ENCODE results near the gene KATNIP. TPM values are rescaled to one million over a fixed set of nuclear protein-coding genes. Genes with fewer than 3 reads are reported as not detected.

The KATNIP gene
- total RNA-seq, 1 donor from 2014 or later: 6.6 TPM

DNA sequence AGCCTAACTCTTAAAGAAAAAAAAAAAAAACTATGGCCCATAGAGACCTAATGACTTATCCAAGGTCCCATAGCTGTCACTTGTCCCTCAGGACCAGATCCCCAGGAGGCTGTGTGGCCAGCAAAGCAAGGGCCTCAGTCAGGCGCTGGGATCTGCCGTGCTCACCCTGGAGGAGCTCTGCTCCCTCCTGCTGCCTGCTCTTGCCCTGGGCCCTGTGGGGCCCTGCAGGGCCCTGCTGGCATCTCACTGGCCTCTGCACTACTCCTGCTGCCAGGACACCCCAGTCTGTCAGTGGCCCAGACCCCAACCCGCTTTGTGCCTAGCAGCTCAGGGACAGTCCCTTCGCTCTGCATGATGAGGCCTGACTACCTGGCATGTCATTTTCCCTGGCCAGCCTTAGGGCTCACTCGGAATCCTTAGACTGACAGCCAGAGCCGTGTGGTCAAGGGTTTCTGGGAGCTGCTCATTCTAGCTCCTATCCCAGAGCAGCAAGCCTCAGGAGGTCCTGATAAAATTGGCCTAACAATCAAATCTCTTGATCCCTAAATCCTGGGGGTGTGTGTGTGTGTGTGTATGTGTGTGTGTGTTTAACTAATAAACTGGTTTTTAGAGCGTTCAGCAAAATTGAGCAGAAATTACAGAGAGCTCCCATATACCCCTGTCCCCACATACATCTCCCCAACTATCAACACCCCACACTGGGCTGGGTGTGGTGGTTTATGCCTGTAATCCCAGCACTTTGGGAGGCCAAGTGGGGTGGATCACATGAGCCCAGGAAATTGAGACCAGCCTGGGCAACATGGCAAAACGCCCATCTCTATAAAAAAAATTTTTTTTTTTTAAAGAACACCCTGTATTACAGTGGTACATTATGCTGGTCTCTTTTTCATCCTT lies 21.7 kb downstream of the KATNIP start:
- no peak overlapping the region for H3K4me3 ChIP-seq
- H3K4me1 ChIP-seq: no peaks in the 10 kb centered on the region
- TF ChIP-seq, protein P1, sequence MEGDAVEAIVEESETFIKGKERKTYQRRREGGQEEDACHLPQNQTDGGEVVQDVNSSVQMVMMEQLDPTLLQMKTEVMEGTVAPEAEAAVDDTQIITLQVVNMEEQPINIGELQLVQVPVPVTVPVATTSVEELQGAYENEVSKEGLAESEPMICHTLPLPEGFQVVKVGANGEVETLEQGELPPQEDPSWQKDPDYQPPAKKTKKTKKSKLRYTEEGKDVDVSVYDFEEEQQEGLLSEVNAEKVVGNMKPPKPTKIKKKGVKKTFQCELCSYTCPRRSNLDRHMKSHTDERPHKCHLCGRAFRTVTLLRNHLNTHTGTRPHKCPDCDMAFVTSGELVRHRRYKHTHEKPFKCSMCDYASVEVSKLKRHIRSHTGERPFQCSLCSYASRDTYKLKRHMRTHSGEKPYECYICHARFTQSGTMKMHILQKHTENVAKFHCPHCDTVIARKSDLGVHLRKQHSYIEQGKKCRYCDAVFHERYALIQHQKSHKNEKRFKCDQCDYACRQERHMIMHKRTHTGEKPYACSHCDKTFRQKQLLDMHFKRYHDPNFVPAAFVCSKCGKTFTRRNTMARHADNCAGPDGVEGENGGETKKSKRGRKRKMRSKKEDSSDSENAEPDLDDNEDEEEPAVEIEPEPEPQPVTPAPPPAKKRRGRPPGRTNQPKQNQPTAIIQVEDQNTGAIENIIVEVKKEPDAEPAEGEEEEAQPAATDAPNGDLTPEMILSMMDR (IDR thresholded peaks at IDR 0.05): no peak
- H3K27ac ChIP-seq: no peak overlapping the region
- intact Hi-C loops (cut with DNase I): no loop called here
- no peak for DNase-seq (ENCODE audit: low spot score in 2 of 2)
- H3K27me3 ChIP-seq: no peaks in the 10 kb centered on the region
- no peaks in the 10 kb centered on the region for H3K9me3 ChIP-seq
- no peaks in the 10 kb centered on the region for H3K36me3 ChIP-seq

DNA sequence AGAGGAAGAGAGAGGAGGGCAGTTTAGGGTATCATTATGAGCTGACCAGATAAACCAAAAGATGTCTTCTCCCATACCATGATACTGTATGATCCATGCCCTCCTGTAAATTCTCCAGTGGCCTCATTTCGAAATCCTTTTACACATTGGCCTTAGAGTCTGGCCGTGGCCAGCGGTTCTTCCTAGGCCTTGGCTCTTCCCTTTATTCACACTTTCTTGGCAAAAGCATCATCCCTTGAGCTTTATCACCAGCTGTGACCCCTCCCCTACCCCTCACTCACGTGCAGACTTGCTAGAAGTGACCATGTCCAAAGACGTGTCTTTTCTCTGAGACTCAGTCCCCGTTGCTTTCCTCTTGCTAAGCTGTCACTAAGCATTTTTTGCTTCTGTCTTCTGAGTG lies 22.8 kb downstream of the KATNIP start:
- H3K36me3 ChIP-seq: no peaks in the 10 kb centered on the region
- intact Hi-C loops (cut with DNase I): no loop called here
- H3K27ac ChIP-seq: no peak overlapping the region
- no peaks in the 10 kb centered on the region for H3K4me1 ChIP-seq
- TF ChIP-seq, protein P1 (IDR thresholded peaks at IDR 0.05): no peak
- DNase-seq (ENCODE audit: low spot score in 2 of 2): no peak
- no peaks in the 10 kb centered on the region for H3K9me3 ChIP-seq
- no peaks in the 10 kb centered on the region for H3K27me3 ChIP-seq
- H3K4me3 ChIP-seq: no peak overlapping the region

DNA sequence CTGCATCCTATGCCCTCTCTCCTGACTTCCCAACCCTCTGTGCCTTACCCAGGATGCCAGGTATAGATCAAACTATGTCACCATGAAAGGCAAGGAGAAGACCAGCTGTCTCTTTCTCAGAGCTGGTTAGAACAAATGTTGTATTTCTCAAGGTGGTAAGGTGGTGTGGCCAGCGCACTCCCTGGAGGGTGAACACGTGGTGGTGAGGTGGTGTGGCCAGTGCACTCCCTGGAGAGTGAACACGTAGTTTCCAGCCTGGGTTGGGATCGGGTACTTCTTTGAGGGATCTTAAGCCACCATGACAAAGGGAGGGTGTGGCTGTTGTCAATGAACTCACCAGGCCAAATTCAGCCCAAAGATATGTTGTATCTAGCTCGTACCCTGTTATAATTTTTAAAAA lies 26.8 kb downstream of the KATNIP start:
- no peaks in the 10 kb centered on the region for H3K27me3 ChIP-seq
- TF ChIP-seq, protein P1 (IDR thresholded peaks at IDR 0.05): no peak
- peaks cover 0 to 7% of the 10 kb centered on the region in 2 donors for H3K4me1 ChIP-seq
- intact Hi-C loops (cut with DNase I): loop anchor here (5.0 kb wide), 1 partner anchor 374 kb away; the partner anchor contains the start of gene KDM8
- no peak for DNase-seq (ENCODE audit: low spot score in 2 of 2)
- H3K9me3 ChIP-seq: no peaks in the 10 kb centered on the region
- H3K36me3 ChIP-seq: no peaks in the 10 kb centered on the region
- no peak overlapping the region for H3K4me3 ChIP-seq
- H3K27ac ChIP-seq: no peak overlapping the region

DNA sequence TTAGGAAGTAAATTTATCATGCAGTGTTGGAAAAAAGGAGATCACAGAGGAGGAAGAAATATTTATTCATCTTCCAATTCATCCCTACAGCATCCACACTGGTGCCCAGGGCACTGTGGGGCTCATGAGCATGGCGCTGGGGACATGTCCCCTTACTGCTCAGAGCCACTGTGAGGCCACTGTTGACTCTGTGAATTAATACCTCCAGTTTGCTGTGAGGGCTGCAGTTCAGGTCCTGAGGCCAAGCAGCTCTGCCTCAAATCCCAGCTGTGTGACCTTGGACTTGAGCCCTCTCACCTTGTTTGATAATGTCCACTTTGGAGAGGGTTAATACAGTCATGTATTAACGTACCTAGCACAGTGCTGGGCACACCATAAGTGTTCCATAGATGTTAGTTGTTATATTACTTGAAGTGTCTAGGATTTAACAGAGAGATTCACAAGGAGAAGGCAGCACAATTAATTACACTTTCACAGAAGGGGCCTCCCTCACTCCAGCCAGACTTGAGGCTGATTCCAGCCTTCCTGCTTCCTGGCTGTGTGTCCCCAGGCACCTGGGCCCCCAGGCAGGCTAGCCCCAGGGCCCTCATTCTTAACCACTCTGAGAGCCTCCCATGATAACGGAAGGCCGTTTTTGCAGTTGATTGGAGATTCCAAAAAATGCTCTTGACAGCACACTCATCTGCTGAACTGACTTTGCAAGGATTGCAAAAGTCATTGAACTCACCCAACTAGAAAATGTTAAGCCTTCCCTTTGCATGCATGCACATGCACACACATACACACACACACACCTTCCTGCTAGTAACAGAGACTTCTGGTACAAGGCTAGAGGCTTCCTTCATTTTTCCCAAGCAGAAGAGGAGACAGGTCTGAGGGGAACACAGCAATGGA lies 29.4 kb downstream of the KATNIP start:
- Histone ChIP-seq H3K4me1 (peaks cover 0 to 7% of the 10 kb centered on the region in 2 donors), H3K9me3 (no peaks in the 10 kb centered on the region), H3K27ac (peak overlapping the region; percentile 61 to 69), H3K36me3 (no peaks in the 10 kb centered on the region), H3K4me3 (no peak overlapping the region), H3K27me3 (no peaks in the 10 kb centered on the region)
- no peak for DNase-seq (ENCODE audit: low spot score in 2 of 2)
- intact Hi-C loops (cut with DNase I): loop anchor here (5.0 kb wide), 1 partner anchor 377 kb away; the partner anchor contains the start of gene KDM8
- TF ChIP-seq, protein P1 (IDR thresholded peaks at IDR 0.05): no peak

DNA sequence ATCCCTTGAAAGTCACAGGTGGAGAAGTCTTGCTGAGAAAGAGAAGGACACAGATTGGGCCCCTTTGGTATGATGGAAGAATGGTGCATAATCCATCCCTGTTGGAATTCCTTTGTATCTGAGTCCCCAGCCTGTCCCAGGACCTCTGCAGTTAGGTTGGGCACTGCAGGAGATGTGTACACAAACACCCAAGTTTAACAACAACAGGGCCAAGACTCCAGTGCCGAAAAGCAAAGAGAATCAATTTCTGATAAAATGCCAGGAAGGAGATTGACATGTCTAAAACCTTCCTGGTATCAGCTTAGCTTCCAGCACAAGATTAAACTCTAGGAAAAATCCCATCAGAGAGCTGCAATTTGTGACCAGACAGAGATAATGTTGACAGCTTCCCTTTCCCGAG lies 32.9 kb downstream of the KATNIP start:
- Histone ChIP-seq H3K27me3 (no peaks in the 10 kb centered on the region), H3K36me3 (no peaks in the 10 kb centered on the region), H3K4me3 (no peak overlapping the region), H3K4me1 (peaks cover 0 to 7% of the 10 kb centered on the region in 2 donors), H3K9me3 (no peaks in the 10 kb centered on the region), H3K27ac (no peak overlapping the region)
- DNase-seq (ENCODE audit: low spot score in 2 of 2): no peak
- intact Hi-C loops (cut with DNase I): no loop called here
- TF ChIP-seq, protein P1 (IDR thresholded peaks at IDR 0.05): no peak

All from ascending aorta (tissue), 2 donors.